Stimulated activated naive CD4-positive, alpha-beta T cell treated with Interleukin-2 at 50 U/mL for 16 hours (primary cell): ENCODE data around the gene FAXC.
A peak's percentile ranks its signal among the peaks of the same experiment; 100 is the strongest.

Experiments
- DNase-seq: peaks from one replicate; lab custom pipeline; 2025; lab: John Stamatoyannopoulos, UW

The FAXC gene

DNA sequence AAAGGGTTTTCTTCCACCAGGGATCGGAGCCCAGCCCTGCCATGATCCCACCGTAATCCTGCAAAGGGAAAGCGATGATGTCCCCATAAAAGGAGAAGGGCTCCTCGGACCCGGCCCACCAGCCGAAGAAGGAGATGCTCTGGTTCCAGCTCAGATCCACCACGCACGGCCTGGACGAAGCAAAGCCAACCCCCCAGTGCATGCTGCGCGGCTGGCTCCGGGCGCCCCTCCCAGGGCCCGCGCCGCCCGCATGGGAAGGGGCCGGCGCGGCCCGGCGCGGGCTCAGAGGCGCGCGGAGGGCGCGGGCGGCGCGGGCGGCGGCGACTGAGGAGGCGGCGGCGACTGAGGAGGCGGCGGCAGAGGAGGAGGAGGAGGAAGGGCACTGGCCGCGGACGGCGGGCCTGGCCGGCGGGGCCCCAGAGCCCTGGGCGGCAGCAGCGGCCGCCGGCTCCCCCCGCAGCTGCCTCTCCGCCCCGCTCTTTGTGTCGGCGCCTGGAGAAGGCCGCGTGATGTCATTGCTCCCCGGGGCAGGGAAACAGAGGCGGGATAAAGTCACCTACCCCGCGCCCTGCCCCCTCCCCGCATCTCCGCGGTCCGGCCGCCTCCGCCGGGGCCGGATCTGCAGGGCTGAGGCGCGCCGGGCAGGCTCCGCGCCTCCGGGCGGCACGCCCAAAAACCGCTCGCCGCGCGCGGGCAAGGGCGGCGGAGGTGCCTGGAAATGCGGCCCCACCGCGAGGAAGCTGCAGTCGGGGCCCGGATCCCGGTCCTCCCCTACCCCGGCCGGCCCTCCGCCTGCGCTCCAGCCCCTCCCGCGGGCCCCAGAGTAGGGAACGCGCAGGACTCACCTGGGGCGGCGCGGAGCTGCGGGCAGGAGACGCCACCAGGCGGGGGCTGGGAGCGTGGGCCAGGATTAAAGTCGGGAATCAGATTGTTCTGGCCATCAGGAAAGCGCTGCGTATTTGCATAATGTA is at the start of gene FAXC:
Gene FAXC (minus strand): TSS at position 504 of the 971 bp plus-strand sequence. CDS start 302 bp downstream, at position 202.
- no peak for DNase-seq

DNA sequence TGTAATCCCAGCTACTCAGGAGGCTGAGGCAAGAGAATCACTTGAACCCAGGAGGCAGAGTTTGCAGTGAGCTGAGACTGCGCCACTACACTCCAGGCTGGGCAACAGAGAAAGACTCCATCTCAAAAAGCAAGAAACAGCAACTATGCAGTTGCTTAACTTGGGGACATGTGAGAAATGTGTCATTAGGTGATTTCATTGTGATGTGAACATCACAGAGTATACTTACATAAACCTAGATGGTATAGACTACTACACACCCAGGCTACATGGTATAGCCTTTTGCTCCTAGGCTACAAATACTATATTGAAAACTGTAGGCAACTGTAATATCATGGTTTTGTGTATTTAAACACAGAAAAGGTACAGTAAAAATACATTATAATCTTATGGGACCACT is 47.8 kb upstream of the FAXC start:
- no peak for DNase-seq

DNA sequence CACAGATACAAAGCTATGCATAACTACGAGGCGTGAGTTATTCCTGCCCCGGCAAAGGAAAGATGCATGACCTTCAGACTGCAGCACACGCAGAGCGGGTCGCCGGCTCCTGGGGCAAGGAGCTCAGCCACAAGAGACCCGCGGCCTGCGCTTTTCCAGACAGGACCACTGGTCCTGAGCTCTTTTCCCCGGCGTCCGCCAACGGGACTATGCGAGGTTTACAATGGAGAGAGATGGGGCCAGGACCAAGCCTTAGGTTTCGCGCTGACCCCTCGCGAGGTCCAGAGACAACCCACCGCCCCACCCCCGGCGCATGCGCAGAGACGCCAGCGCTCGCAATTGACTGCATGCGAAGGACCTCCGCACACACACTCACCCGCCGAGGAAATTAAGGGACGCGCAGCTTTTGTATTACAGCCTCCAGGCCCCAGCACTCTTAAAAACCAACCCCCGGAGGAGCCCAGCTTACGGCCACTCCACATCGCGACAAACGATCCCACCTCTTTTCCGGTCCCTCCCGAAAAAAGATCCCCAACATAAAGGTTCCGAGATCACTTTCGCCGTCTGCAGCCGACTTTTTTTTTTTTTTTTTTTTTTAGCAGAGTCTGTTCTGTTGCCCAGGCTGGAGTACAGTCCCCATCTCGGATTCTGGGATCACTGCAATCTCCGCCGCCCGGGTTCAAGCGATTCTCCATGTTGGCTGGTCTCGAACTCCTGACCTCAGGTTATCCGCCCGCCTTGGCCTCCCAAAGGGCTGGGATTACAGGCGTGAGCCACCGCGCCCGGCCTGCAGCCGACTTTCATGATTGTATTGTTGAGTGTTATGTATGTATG is 44.4 kb upstream of the FAXC start, which contains the start of gene COQ3:
Gene COQ3 (minus strand): TSS at position 498 of the 834 bp plus-strand sequence. CDS start 16 bp downstream, at position 482.
- DNase-seq, result peak; percentile 49

DNA sequence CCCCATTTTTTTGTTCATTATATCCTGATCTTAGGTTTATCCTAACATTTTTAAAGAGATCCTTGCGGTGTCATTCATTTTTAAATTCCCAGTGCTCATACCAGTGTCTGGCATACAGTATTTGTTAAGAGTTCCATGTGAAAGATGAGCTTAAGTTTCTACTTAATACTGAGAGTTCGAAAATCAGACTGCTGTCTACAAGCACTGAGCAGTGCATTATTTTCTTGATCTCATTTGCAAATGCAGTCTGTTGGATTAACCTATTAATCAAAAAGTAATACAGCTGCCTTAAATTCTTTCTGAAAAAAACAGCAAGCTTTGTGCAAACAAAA is 43.9 kb upstream of the FAXC start:
- no peak for DNase-seq

DNA sequence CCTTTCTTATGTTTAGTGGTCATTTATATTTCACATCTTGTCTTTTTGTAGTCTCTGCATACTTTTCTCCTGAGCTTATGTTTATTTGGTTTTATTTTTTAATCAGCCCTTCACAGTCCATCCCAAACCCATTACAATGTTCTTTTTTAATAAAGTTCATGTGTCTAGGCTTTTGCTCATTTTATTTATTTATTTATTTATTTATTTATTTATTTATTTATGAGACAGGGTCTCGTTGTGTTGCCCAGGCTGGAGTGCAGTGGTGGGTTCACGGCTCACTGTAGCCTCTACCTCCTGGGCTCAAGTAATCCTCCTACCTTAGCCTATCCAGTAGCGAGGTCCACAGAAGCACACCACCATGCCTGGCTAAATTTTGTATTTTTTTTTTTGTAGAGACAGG is 41.4 kb upstream of the FAXC start:
- no peak for DNase-seq

DNA sequence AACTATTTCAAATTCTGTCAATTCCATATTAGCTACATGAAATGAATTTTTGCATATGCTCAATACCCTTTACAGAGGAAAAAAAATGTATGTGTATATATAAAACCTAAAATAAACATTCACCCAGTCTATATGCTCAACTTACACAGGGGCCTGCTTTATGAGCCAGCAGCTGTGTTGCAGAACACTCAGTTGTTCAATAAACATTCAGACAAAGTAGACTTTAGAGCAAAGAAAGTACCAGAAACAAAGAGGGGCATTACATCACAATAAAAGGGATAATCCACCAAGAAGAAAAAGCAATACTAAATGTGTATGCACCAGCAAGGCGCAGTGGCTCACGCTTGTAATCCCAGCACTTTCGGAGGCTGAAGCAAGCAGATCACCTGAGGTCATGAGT is 35.0 kb upstream of the FAXC start:
- no peak for DNase-seq

DNA sequence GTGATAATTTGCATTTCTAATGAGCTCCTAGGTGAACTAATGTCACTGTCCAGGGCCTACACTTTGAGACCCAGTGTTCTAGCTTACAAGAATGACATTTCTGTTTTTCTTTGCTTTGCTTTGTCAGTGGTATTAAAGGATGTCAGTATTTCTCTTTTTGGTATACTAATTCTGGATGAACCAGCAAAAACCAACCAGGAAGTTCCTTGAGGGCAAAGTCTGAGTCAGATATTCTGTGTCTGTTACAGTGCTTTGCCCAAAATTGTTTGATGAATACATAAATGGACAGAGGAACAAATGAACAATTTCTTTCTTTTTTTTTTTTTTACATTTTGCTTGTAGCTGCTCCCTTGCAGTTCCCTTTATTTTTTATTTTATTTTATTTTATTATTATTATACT is 29.2 kb upstream of the FAXC start:
- DNase-seq, result no peak

DNA sequence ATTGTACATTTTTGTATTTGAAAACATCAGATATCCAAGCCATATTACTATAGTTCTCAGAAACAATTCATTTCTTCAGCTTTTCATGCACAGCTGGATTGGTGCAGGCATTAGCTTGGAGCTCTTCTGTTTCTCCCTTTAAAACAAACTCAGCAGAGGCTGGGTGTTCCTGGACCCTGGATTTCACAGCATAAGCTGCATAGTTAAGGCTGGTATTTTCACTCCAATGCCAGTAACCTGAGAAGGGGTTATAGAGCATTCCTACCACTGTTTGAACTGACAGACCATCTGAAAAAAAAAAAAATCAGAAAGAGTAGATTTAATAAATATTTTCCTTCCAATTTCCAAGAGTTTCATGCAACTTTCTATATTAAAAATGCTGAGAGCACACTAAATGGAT is 20.1 kb upstream of the FAXC start:
- DNase-seq, result no peak

DNA sequence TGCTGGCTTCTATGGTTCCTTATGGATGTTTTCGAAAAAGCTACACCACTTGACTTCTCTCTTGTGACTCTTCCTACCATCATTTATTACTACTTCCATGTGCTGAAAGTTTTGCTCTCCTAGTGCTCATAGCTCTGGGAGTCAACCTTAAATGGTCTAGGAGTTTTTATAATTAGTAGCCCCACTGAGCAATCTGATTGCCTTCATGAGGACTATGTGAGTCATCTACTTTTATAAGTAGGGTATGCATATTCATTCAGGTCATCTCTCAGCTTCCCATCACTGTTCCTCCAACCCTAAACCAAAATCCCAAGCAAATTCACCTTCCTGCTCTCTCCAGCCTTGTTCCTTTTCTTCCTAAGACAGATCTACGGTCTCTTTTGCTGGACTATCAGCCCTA is 17.4 kb upstream of the FAXC start:
- no peak for DNase-seq

DNA sequence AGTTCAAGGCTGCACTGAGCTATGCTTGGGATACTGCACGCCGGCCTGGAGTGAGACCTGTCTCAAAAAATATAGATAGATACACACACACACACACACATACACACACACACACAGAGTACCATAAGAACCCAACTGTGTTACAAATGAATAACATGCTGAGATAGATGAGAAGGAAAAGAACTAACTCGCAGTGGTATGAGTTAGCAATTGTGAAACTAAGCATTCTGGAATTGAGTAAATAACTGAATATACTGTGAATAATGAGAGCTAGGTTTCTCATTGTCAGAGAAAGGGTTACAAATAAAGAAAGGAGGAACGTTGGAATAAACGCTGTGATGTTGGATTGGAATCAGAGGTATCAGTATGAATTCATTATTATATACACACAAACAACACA is 14.6 kb upstream of the FAXC start:
- no peak for DNase-seq

DNA sequence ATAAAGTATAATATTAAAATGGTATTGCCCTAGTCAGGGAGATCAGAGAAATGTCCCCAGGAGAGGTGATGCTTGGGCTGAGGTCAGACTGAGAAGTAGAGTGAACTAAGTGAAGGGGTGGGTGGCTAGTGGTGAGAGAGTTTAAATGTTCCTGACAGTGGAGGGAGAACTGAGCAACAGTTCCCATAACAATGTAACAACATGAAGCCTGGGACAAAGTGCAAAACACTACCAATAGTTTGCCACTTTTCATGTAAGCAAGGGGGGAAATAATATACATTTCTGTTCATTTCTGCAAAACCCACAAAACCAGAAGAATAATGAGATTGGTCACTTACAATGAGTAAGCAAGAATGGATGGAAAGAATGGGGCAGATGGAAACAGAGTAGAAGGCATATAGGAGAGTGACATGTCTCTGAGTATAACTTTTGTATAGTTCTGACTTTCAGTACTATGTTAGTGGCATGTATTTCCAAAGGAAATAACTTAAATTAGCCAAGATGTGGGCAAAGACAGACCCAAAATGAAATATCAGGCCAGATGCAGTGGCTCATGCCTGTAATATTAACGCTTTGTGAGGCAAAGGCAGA is 13.3 kb upstream of the FAXC start:
- DNase-seq, result no peak

DNA sequence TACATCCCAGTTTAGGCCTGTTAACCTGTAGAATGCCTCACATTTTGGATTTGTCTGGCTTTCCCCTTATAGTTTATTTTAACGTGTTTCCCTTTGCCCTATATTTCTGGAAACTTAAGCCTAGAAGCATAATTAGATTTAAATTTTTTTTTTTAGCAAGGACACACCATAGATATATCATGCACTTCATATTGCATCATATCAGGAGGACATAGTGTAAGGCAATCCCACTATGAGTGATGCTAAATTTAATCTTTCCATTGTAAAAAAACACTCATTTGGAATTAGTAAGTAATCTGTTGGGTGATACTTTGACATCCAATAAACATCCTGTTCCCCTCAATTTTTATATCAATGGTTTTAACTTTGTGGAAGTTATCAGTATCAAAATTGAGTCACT is 10.3 kb upstream of the FAXC start:
- DNase-seq, result no peak

DNA sequence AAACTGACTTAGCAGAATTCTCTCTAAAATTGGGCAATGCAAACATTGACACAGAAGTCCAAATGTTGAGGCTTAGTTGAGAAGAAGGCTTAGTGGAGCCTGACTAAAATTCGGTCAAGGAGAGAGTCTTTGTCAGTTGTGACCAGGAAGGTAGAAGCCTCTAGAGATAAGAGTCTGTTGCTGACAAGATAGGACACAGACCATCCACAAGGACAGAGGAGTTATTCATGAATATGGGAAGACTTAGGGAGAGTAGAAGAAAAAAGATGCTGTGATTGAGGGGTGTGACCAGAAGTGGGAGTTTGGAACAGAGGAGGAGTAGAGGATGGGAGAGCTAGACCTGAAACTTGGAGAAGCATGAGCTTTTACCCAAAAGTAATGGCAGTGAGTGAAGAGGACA is 7.2 kb upstream of the FAXC start:
- no peak for DNase-seq

DNA sequence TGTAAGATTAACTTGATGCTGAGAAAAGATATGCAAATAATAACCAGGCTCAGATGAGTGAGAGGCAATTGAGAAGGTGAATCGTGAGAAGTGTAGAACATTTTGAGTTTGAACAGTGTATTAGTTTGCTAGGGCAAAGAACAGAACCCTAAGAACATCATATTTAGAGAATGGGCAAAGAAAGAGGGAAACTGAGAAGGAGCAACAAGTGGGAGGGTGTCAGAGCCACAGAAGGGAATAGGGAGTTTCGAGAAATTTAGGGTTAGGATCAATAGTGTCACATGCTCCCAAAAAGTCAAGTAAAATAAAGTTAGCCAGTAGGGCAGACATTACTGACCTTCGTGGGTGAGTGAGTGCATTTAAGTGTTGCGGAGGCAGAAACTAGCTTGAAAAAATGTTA is 5.5 kb upstream of the FAXC start:
- no peak for DNase-seq

DNA sequence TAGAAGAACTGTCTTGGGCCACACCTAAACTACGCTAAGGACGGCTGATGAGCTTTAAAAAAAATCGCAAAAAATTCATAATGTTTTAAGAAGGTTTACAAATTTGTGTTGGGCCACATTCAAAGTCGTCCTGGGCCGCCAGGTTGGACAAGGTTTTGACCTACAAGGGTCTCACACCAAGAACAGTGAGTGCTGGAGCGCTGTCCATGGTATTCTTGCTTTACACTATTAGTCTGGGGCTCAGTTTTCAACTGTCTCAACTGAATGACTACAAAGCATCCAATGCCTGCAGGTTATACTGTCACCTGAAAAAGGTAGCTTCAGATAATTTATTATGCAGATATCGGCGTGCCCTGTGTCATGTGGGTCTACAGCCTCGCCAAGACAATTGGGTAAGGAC is 3.7 kb upstream of the FAXC start:
- DNase-seq, result no peak

DNA sequence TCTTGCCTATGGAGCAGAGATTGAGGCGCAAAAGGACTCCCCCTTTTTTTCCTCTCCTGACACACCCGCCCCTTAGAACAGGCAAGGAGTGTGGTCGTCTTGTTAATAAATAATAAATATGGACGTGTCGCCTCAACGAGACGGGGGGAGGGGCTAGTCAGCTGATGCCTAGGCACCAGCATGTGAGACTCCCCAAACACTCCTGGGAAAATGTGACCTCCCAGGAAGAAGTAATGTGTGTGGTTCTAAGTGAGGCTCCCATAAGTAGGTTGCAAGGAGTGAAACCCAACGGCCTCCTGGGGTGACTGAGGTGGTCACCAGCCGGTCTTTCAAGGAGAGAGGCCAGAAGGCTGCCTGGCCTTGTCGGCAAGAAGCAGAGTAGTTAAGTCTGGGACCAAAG is 1.1 kb upstream of the FAXC start:
- no peak for DNase-seq

DNA sequence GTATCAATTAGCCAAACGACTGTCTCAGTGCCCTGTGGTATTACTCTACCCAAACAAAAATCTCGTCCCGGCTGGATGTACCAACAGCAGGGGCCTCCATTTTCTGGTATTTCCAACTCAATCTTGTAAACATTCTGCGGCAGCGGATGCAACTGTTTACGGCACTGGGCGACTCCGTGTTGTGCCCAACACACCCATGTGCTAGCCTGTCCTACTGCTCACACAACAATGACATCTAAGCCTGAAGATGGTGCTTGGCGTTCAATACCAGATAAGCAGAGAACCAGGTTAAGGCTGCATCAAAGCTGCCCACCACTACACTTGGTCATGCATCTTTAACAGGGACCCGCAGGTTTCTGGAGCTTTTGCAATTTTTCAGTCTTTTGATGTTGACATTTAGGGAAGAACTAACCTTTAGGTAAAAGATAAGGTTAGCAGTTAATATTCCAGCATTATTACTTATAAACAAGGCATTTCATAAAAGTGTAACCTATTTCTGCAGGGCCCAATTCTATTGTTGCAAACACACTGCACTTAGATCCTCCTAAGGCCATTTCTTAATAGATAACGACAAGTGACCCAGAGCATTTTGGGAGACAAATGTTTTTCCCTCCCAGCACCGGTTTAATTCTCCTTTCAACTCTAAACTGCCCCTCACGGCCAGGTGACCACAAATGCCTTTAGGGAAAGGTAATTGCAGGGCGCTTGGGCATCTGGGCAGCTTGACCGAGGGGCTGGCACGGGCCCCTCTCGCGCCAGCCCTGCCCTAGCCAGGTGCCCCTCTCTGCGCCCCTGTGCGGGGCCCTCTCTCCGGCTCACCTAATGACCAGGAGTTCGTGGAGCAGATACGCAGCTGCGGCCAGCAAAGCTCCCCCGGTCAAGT is 945 bp downstream of the FAXC start:
- no peak for DNase-seq

DNA sequence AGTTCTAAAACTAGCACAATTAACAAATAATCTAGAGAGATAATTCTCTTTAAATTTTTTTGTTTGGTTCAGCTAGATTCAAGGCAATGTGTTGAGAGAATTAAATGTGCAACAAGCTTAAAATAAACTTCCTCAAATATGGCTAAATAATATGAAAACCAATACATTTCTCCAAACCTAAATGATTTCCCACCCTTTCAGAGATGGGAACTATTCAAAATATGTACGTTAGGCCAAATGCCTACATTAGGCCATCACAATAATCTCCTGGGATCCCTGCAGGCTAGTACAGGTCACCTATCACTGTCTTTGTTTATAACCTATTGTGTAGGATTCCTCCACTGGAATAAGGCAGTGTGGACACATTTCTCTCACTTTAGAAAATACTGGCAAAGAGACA is 1.7 kb downstream of the FAXC start:
- DNase-seq, result no peak

DNA sequence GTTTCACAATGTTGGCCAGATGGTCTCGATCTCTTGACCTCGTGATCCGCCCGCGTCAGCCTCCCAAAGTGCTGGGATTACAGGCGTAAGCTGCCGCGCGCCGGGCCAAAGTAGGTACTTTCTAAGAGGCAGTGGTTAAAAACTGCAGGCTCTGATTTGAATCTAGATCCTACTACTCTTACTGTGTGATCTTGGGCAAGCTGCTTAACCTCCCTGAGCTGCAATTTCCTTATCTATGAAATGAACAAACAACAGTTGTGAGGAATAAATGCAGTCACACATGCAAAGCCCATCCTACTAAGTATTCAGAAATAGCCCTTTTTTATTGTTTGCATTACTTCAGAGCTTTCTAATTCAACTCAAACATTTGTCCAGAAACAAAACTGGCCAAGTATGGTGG is 2.9 kb downstream of the FAXC start:
- DNase-seq, result no peak

DNA sequence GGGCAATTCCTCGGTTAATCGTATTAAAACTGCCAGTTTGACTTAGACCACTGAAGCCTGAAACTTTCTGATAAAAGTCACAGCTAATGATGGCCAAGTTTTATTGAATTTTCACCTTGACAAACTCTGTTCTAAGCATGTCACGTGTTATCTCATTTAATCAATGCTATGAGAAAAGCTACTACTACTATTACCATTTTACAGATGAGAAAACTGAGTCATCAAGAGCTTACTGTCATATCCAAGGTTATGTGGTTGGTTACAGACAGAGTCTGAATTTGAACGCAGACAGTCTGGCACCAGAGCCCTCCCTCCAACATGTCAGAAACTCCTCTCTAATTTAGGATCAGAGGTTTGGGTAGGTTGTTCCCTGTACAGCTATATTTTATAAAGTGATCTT is 4.3 kb downstream of the FAXC start:
- DNase-seq, result no peak

DNA sequence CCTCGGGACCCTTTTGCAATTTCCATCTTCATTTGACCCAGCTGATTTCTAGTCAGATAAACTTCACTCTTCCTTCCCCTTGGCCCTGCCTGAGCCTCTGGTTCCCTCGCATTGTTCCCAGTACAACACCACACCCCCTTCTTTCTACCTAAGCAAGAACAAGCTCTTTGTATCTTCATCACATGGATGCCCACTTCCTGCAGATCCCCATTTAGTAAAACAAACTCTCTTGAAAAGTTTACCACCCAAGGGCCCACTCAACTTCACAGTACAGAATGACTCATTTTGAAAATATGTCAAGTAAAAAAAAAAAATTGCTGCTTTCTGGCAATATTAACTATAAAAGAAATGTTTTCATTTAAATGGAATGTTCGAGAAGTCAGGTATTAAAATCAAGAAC is 5.2 kb downstream of the FAXC start:
- DNase-seq, result no peak
